HFF-Myc (cell line): Measurements from ENCODE around the gene PSMA5.

Experiments
- DNase-seq: peaks from one replicate; pipeline ENCODE4 v3.0.0-alpha.2; 2011; ENCODE audit warnings: low read depth; ENCODE audit errors: extremely low read depth
- H3K4me3 ChIP-seq: replicated peaks from 2 replicates; pipeline ENCODE4 v1.5.1; 2011; ENCODE audit warnings: low read depth, mild to moderate bottlenecking, control low read depth, low read length
- TF ChIP-seq, protein P1 (sequence below): IDR thresholded peaks from 2 replicates; pipeline ENCODE4 v1.5.1; 2012; ENCODE audit warnings: mild to moderate bottlenecking, low read depth, low read length, control low read depth; ENCODE audit errors: missing control alignments

The PSMA5 gene

DNA sequence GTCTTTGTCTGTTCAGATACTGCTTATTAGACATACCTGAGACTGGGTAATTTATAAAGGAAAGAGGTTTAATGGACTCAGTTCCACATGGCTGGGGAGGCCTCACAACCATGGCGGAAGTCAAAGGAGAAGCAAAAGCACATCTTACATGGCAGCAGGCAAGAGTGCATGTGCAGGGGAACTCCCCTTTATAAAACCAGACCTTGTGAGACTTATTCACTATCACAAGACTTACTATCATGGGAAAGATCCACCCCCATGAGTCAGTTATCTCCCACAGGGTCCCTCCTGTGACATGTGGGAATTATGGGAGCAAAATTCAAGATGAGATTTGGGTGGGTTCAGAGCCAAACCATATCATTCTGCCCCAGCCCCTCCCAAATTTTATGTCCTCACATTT lies 7.1 kb upstream of the PSMA5 start:
- no peak for DNase-seq
- TF ChIP-seq, protein P1, sequence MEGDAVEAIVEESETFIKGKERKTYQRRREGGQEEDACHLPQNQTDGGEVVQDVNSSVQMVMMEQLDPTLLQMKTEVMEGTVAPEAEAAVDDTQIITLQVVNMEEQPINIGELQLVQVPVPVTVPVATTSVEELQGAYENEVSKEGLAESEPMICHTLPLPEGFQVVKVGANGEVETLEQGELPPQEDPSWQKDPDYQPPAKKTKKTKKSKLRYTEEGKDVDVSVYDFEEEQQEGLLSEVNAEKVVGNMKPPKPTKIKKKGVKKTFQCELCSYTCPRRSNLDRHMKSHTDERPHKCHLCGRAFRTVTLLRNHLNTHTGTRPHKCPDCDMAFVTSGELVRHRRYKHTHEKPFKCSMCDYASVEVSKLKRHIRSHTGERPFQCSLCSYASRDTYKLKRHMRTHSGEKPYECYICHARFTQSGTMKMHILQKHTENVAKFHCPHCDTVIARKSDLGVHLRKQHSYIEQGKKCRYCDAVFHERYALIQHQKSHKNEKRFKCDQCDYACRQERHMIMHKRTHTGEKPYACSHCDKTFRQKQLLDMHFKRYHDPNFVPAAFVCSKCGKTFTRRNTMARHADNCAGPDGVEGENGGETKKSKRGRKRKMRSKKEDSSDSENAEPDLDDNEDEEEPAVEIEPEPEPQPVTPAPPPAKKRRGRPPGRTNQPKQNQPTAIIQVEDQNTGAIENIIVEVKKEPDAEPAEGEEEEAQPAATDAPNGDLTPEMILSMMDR = no peak

DNA sequence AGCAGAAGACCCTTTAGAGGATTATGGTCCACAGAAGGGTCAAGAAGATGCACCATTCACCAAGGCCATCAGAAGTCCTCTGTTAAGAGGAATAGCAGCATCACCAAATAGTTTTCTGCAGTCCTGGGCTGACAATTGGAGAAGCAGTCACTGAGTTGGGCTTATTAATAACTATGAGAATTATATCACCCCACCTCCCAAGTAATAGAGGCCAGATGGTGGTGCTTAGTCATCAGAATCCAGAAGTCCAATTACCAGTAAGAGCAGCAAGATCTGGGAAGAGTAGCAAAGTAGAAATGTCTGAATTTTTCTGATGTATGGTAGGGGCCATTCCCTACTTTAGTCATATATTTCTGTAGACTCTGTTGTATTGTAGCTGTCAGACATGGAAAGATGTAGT lies 6.1 kb upstream of the PSMA5 start:
- peak; percentile 26 for DNase-seq
- TF ChIP-seq, protein P1 = no peak
- no peak overlapping the region for H3K4me3 ChIP-seq

More for the DNA sequence above, 7.1 kb upstream of the PSMA5 start:
- no peak overlapping the region for H3K4me3 ChIP-seq

DNA sequence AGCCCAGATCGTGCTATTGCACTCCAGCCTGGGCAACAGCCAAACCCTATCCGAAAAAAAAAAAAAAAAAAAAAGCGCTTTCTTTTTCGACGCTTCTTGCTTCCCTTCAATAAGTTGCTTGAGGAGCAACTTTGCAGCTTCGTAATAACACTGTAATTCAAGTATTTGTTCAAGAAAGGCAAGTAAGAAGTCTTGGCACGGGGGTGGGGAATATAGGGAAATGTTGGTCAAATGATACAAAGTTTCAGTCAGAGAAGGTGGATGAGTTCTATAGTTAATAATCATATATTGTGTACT lies 871 bp upstream of the PSMA5 start:
- TF ChIP-seq, protein P1 = no peak
- peak overlapping the region; percentile 94 for H3K4me3 ChIP-seq
- no peak for DNase-seq

DNA sequence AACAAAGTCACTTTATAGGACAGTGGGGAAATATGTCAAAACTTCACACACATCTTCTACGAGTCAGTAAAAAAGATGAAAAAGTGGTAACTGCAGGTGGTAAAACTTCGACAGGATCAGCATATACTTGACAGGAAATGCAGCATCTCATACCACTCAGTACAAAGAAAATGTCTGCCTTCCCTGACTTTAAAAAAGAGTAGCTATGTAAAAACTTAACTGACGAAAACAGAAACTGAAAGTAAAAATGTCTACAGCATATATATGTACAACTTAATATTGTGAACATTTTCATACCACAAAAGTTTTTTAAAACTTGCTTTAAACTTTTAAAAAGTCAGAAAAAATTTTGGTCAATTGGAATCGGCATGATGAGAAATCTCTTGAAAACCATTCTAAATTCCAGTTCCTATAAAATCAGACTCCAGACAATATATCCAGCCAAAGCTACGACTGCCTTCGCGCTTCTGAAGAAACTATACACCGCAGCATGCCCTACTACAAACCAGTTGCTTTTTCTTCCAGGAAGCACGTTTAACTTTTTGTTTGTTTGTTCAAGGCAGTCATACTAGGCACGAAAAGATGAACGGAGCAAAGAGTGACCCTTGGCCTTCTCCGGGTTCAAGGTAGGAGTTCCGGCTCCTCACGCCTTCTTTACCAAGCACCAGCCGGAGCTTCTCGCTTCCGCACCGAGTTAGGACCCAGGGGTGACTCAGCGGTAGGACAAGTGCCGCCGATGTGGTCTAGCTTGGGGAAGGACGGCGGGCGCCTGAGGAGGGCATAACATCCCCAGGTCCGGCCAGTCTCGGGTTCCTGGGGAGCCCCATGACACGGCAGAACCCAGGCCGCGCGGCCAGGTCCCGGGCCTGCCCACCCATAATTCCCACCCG lies 612 bp downstream of the PSMA5 start:
- TF ChIP-seq, protein P1 = no peak
- peak; percentile 26 for DNase-seq
- H3K4me3 ChIP-seq = peak overlapping the region; percentile 94

DNA sequence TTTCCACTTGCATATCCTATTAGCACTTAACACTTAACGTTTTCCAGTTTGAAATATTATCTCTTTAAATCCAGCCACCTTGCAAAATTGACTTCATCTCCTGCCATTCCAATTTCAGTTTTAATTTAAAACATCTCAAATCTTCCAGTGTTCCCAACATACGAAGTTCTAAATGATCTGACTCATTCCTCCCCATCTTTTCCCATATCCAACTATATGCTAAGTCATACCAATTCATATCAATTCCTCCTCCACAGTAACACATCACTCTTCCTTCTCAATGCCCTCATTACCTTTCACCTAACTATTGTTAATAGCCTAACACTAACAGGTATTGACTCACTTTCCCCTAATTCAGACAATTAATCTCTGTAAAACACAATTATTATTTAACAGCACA lies 2.8 kb downstream of the PSMA5 start:
- TF ChIP-seq, protein P1 = no peak
- no peak for DNase-seq
- H3K4me3 ChIP-seq = no peak overlapping the region

DNA sequence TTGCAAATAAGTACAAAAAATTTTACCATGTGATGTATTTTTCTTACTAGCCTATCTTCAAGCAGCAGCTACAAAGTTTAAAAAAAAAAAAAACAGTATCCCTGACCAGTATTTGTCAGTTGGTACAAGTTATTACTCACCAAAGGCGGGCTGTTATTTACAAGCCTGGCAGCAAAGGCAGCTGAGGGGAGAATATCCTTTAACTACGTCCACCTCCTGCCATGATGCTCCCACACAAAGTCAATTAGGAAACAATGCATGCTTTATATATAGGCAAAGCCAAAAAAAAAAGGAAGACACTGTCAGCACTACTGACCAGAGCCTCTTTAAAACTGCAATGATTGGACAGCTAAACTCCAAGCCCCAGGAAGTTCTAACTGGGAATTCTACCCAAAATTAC lies 13.7 kb downstream of the PSMA5 start:
- TF ChIP-seq, protein P1 = no peak
- DNase-seq = no peak

More for the DNA sequence above, 13.7 kb downstream of the PSMA5 start:
- no peak overlapping the region for H3K4me3 ChIP-seq
